Stimulated activated CD4-positive, alpha-beta T cell treated with anti-CD3 and anti-CD28 coated beads, Interleukin-12 subunit alpha, Interleukin-12 subunit beta, amount 100 ng/mL, for 48 hours (primary cell): ENCODE measurements around the gene CFAP300.

Source experiments
- DNase-seq, 3 donors: peaks; one replicate each; pipeline ENCODE4 v3.0.0-alpha.2; 2020; ENCODE audit warnings: low read depth in 2 of 3, low spot score in 1 of 3

The CFAP300 gene

DNA sequence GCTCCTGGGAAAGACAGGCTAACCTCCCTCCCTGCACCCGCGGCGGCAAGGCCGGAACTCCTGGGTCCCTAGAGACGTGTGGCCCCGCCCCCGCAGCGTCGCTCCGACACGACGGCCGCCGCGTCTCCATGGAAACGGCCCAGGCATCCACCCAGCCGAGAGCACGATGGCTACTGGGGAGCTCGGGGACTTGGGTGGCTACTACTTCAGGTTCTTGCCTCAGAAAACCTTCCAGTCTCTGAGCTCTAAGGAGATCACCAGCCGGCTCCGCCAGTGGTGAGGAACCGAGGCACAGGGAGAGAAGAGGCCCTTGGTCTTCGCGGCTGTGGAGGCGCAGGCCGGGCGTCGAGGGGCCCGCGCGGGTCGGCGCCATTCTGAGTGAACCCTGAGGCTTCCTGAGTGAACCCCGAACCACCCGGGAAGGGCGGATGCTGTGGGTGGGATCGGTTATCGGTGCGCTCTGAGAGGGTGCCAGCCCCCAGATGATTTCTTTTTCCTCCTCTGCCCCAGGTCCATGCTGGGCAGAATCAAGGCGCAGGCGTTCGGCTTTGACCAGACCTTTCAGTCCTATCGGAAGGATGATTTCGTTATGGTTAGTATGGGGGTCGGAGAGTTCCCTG, at the start of gene CFAP300:
TSS of gene CFAP300 (plus strand) at position 133 of the 620 bp plus-strand sequence. CDS start at position 167, 34 bp downstream.
- DNase-seq: peak; percentile 31 to 50 (median 34)

DNA sequence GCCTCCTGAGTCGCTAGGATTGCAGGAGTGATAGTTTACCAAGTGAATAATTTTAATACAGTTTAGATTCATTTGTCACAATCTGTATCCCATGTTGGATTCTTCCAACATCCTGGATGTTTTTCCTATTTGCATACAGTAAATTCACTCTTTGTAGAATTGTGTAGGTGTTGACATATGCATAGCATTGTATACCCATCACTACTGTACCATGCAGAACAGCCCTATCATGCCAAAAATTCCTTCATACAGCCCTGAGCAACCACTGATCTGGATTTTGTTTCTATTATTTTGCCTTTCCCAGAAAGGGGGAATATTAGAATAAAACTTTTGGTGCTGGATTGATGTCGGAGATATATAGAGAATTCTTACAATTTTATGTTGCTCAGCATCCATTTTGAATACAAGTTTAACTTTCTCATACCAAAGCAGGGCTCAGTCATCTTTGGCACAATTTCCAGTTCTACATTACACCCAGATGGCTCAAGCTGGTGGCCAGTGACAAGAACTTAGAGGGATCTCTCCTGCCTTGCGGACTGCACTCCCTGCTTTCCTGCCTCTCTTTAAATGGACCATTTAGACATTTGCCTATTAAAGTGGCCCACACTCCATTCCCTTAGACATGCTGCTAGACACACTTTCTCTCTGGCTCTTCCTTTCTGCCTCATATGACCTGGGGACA, 45.4 kb upstream of the CFAP300 start:
- no peak for DNase-seq

DNA sequence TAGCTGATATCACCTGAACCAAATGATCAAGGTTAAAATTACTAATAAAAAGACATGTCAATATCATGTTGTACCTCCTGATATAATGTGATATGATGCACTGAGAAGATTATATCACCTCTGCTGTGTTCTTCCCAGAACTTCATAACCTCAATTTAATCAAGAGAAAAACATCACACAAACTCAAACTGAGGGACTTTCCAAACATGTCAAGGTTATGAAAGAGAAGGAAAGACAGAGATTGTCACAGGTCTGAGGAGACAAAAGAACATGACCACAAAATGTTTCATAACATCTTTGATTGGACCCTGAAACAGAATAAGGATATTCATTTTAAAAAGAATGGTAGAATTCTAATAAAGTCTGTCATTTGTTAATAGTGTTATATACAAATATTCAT, 43.0 kb upstream of the CFAP300 start:
- no peak for DNase-seq

DNA sequence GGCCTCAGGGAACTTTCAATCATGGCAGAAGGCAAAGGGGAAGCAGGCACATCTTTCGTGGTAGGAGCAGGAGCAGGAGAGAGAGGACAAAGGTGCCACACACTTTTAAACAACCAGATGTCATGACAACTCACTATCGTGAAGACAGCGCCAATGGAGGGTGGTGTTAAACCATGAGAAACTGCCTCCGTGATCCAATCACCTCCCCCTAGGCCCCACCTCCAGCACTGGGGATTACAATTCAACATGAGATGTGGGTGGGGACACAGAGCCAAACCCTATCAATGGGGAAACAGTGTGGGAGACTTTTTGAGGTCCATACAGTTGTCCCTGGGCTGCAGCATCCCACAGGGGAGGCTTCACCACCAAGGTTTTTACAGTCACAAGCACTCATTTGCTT, 41.9 kb upstream of the CFAP300 start:
- DNase-seq: no peak

DNA sequence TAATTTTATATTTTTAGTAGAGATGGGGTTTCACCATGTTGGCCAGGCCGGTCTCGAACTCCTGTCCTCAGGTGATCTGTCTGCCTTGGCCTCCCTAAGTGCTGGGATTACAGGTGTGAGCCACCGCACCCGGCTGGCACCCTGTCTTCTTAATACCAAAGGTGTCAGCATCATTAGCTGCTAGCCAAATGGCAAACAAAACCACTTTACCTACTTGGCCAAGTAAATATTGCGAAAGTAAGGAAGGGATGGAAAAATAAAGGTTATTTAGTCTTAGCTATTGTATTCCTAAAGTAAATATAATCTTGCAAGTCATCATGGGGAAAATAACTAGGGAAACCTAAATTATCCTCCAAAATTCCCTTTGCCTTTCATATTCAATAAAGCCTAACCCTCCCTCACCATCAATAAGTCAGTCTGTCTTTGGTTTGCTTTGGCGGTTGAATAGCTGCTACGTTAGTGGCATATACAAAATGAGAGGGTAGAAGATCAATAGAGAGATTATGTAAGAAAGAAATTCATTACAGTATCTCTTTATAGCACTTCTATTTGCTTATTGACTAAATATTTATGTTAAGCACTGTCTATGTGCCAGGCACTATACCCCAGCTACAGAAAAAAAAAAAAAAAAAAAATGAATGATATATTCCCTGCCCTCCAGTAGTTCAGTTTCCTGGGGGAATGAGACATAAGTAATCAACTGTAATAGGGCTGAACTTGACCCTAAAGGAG, 40.2 kb upstream of the CFAP300 start:
- DNase-seq: no peak

DNA sequence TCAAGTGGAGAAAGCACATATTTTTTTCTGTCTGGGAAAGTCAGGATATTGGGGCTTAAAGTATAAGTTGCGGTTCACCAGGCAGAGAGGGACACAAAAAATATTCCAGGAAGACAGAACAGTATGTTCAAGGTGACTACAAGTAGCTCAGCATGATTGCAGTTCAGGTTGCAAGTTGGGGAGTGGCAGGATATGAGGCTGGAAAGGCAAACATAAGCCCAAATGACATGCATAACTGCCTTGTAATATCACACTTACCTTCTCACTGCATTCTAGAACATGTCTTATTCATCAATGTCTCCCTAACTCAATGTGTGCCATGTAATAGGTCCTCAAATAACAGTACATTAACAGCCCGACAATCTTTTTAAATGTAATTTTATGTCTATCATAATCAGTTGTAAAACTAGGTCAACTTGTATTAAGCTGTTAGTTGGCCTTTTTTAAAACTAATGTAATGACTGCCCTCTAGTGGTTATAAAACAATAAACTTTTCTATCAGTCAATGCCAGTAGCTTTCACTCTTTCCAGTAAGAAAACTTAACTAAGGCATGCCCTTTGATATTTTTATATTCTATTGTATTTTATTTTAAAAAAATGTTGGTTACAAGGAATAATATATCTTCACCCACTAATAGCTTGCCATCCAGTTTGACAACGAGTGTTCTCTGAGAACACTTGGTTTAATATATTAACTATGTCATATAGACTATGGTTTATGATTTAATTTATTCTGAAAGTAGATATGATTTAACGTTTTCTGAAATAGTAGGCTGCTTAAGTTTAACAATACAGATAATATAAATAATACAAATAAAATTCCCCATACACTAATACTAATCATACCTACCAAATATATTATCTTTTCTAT, 39.4 kb upstream of the CFAP300 start:
- DNase-seq: no peak

DNA sequence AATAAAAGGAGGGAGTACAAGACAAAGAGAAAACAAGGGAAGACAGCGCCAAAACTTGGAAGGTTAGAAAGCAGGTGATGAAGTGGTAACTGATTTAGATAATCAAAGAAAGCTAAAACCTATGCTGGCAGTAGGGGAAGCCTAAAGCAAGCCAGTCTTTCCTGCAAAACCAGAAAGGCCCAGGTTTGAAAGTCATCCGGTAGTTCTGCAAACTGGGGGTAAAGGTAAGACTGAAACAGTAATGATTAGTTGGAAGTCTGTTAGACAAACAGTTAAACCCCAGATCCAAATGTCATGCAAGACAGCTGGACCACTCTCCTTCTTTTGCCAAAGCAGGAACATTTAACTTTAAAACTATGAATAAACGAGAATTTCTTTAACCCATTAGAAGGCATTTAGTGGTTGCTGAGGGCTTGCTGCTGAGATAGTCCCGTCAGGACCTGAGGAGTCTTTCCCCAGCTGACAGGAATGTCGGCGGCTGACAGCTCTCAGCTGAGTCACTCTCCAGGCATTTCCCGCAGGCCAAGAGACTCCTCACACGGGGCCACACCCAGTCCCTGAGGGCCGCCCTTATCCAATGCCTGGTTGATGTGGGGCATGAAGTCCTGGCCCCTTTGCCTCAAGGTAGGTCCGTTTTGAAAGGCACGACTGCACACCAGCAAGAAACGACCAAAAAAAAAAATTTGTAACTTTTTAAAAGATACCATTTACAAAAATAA, 36.3 kb upstream of the CFAP300 start:
- DNase-seq: no peak

DNA sequence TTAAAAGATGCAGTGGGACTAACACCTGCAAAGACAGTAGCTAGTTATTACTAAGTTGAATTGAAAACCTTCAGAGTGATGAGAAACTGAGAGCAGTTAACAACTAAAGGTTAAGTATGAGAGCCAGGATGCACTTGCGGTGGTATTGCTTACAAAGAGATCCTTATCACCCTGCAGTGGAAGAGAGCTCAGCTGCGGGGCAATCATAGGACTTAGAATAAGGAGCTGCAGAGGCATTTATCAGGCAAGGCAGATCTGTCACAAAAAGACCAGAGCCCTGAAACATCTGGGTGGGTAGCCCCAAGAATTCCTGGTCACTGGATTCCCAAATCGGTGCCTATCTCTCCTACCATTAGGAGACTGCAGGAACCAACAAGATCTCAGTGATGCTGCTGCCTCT, 34.3 kb upstream of the CFAP300 start:
- no peak for DNase-seq

DNA sequence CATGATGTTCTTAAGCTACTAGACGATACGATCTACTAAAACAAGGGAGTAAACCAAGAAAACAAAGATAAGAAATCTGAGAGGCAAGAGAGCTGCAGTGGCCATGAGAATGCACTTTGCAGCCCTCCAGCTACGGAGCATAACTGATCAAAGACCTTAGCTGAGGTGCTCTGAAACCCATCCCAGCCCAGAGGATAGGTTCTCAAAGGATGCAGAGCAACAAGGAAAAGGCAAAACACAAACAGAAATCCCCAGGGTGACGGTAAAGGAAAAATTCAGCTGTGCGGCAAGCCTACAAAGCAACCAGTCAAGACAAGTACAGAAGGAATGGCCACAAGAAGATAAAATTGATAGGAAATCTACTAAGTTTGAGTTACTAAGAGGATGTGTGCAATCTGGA, 32.5 kb upstream of the CFAP300 start:
- DNase-seq: no peak

DNA sequence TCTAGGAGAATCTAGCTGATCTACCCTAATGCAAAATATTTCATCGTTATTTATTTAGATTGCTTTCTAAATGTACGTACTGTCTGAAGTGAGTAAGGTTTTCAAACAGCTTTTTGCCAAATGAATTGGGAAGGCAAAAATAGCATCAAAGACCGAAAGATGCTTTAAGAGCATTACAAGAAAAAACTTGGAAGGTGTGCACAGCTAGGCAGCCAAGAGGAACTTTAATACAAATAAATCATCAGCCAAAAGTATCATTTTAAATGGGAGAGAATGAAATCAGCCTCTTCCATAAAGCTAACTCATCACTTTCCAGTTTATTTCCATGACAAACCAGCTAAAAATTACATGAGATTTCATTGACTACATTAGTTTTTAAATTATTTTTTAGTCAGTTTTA, 30.2 kb upstream of the CFAP300 start:
- DNase-seq: no peak

DNA sequence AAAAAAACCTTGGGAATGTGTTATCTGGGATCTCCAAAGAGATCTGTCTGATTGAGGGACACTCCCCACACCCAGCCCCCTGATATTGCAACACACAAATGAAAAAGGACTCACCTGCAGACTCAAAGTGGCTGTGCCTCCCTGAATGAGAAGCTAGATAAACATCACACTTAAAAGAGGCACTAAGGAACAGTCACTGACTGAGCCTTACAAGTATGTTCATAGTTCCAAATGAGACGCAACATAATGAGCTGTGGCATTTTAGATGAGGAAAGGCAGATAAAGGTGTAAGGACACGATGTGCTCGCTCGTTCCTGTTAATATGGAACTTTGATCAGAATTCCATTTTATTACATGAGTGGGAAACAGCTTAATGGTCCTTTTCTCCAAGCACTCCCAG, 21.0 kb upstream of the CFAP300 start:
- no peak for DNase-seq

DNA sequence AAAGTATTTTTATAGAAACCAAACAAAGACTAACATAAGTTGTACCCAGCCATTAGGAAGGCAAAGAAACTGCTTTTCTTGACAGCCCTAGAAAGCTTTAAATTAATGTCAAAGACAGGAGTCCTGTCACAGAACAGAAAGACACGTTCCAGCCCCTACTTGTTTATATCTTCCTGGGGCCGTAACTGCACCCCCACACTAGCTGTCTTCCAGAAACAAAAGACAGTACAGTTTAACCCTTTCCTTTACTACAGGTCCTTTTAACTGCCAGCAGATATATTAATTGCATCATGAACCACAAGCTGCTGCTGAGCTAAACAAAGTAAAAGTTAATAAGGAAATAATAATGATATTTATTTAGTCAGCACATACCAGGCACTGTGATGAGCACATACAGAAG, 20.3 kb upstream of the CFAP300 start:
- DNase-seq: no peak

DNA sequence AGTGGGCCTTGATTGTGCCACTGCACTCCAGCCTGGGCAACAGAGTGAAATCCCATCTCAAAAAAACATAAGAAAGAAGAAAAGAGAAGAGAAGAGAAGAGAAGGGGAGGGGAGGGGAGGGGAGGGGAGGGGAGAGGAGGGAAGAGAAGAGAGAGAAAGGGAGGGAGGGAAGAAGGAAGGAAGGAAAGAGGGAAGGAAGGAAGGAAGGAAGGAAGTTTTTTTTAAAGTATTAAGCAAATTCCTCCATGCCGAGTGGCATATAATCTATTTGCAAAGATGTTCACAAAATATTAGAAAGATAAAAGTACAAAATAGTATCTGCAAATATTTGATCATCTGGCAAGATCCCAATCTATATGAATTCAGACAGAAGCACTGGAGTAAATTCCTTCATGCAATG, 10.5 kb upstream of the CFAP300 start:
- no peak for DNase-seq

DNA sequence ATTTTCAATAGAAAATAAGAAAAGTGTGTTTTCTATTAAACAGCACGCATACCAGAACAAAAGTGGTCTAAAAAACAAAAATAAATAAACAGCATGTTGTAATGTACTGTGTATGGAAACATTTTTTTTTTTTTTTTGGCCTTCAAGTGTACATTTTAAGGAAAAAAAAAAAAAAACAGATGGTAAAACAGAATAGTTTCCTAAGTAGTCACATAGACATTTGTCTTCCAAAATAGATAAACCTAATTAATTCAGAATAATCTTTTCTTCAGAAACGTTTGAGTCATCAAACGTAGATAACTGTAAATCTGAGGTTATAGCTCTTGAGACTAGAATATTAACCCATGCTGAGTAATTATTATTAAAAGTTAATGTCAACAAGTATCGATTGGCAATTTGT, 396 bp upstream of the CFAP300 start:
- no peak for DNase-seq

DNA sequence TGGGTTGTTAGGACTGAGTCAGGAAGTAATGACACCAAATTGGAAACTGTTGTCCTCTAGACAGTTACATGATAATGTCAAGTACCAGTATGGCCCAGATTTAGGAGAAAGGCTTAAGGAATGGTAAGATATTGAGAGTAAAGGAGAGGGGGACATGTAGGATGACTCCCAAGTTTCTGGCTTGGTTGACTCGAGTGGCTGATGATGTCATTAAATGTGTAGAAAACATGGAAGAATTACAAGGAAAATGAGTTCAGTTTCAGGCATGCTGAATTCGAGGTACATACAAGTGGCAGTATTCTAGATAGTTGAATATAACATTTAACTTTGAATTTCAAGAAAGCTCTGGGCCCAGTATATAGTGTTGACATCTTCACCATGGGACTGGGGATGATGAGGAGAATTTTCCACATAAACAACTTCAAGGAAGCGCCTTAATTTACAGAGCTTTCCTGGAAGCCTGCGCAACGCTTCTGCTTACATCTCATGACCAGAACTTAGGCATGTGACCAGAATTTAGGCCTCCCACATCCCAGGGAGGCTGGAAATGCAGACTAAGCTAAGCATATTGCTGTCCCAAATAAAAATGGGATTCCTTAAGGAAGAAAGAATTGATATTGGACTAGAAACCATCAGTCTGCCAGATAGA, 3.8 kb downstream of the CFAP300 start:
- DNase-seq: no peak

DNA sequence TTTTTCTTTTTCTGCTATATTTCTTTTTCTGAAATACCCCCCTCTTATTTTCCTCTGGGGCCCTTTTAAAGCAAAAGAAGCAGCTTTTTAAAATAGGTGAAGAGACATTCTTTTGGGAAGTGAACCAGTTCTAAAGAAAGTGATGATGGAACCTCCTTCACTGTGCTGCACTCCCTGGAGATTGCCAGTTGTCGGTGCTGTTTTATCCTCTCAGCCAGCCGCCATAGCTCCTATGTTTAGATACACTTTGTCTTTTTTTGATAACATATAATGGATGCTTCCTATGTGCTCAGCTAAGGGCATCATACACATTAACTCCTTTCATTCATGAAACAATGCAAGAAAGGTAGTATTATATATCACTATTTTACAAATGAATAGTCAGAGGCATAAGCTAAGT, 14.0 kb downstream of the CFAP300 start:
- no peak for DNase-seq

DNA sequence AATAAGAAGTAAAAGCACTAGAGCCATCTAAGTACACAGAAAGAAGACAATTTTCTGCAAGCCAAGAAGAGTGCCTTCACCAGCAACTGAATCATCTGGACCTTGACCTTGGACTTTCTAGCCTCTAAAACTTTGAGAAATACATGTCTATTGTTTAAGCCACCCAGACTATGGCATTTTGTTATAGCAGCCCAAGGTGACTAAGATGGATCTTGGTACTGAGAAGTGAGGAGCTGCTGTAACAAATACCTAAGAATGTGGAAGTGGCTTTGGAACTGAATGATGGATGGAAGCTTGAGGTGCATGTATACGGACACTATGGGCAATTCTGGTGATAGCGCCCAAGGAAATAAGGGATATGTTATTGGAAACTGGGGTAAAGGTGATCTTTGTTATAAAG, 14.9 kb downstream of the CFAP300 start:
- no peak for DNase-seq

DNA sequence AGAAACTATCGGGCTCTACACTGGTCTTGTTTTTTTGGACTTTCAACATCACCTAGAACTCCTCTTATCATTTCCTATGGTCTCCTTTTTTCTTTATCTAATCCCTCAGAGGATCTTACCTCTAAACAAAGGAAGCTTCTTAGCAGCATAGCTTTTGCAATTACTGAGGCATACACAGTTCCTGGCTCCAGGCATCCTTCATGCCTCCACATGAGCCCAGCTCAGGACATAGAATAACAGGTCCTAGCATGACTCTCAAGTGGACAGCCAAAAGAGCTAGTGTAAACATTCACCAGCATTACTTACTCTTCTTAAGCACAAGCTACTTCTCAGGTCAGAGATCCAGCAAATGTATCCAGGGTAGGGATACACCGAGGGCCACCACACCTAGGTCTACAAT, 17.1 kb downstream of the CFAP300 start:
- DNase-seq: no peak

DNA sequence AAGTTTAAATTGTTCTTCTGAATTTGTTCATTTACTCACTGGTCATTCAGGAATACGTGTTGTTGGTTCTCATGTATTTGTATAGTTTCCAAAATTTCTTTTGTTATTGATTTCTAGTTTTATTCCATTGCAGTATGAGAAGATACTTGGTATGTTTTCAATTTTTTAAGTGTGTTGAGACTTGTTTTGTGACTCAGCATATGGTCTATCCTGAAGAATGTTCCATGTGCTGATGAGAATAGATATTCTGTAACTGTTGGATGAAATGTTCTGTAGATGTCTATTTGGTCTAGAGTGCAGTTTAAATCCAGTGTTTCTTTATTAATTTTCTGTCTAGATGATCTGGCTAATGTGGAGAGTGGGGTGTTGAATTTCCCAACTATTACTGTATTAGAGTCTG, 23.5 kb downstream of the CFAP300 start:
- DNase-seq: no peak
